KMS-11 (cell line): ENCODE data around the gene ENTPD5.

Experiments
- H2AFZ ChIP-seq: fragments of 200-600 bp; sonication (generic); 2 replicates; pipeline ENCODE4 v1.6.1; 2016; ENCODE audit warnings: antibody characterized with exemption, mixed run types, low read depth
- H3K27ac ChIP-seq: fragments of 200-600 bp; sonication (generic); 2 replicates; pipeline ENCODE4 v1.6.1; 2016; ENCODE audit warnings: mild to moderate bottlenecking, mixed run types
- H3K27me3 ChIP-seq: fragments of 200-600 bp; sonication (generic); 2 replicates; pipeline ENCODE4 v1.6.1; 2017; ENCODE audit warnings: mild to moderate bottlenecking, low read depth, mixed run types, moderate library complexity; ENCODE audit not compliant: insufficient read depth
- H3K36me3 ChIP-seq: fragments of 200-600 bp; sonication (generic); 2 replicates; pipeline ENCODE4 v1.6.1; 2017; ENCODE audit warnings: mild to moderate bottlenecking, mixed run types; ENCODE audit not compliant: insufficient read depth
- H3K4me1 ChIP-seq: fragments of 200-600 bp; sonication (generic); 2 replicates; pipeline ENCODE4 v1.6.1; 2016; ENCODE audit warnings: mild to moderate bottlenecking, low read depth, mixed run types; ENCODE audit not compliant: poor library complexity, severe bottlenecking
- H3K4me2 ChIP-seq: fragments of 200-600 bp; sonication (generic); 2 replicates; pipeline ENCODE4 v1.7.0; 2016; ENCODE audit warnings: mild to moderate bottlenecking, mixed run types
- H3K4me3 ChIP-seq: fragments of 200-600 bp; sonication (generic); IDR thresholded peaks from 2 replicates; pipeline ENCODE4 v1.6.1; 2017; ENCODE audit warnings: low read depth, low read length, mixed read lengths; ENCODE audit not compliant: insufficient read depth
- H3K79me2 ChIP-seq: fragments of 200-600 bp; sonication (generic); 2 replicates; pipeline ENCODE4 v1.6.1; 2016; ENCODE audit warnings: low read depth, mixed run types; ENCODE audit not compliant: insufficient read depth
- H3K9ac ChIP-seq: fragments of 200-600 bp; sonication (generic); 2 replicates; pipeline ENCODE4 v1.6.1; 2016; ENCODE audit warnings: mild to moderate bottlenecking, mixed run types
- H4K20me1 ChIP-seq: fragments of 200-600 bp; sonication (generic); 2 replicates; pipeline ENCODE4 v1.6.1; 2016; ENCODE audit warnings: mild to moderate bottlenecking, mixed run types; ENCODE audit not compliant: insufficient read depth
- TF ChIP-seq, protein P1 (sequence below): fragments of 200-600 bp; sonication (generic); conservative IDR thresholded peaks from 2 replicates; pipeline ENCODE4 v1.6.1; 2017; ENCODE audit warnings: low read depth, mild to moderate bottlenecking, antibody characterized with exemption, low read length, moderate library complexity, mixed read lengths

Gene ENTPD5

DNA sequence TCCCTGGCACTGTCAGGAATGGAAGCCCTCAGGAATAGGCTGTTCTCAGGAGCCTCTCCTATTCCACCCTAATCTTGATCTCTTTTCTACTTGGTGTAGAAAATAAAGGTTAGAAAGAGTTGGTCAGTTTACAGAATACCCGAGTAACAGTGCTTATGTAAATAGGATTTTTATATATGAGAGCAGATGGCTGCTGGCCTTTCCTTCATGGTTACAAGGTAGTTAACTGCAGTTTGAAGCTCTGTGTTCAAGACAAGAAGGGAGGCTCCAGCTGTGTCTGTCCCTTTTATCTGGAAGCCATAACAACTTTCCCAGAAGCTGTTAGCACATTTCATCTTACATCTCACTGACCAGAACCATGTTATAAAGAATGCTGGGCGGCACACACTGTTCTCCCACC, 23.2 kb upstream of the ENTPD5 start:
- no peak overlapping the region for H3K27ac ChIP-seq
- H3K4me1 ChIP-seq = no peaks in the 10 kb centered on the region
- no peak overlapping the region for H3K4me2 ChIP-seq
- no peak overlapping the region for H3K9ac ChIP-seq
- H4K20me1 ChIP-seq = no peaks in the 10 kb centered on the region
- TF ChIP-seq, protein P1, sequence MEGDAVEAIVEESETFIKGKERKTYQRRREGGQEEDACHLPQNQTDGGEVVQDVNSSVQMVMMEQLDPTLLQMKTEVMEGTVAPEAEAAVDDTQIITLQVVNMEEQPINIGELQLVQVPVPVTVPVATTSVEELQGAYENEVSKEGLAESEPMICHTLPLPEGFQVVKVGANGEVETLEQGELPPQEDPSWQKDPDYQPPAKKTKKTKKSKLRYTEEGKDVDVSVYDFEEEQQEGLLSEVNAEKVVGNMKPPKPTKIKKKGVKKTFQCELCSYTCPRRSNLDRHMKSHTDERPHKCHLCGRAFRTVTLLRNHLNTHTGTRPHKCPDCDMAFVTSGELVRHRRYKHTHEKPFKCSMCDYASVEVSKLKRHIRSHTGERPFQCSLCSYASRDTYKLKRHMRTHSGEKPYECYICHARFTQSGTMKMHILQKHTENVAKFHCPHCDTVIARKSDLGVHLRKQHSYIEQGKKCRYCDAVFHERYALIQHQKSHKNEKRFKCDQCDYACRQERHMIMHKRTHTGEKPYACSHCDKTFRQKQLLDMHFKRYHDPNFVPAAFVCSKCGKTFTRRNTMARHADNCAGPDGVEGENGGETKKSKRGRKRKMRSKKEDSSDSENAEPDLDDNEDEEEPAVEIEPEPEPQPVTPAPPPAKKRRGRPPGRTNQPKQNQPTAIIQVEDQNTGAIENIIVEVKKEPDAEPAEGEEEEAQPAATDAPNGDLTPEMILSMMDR = no peak
- H3K79me2 ChIP-seq = no peaks in the 10 kb centered on the region
- H2AFZ ChIP-seq = no peak overlapping the region
- no peaks in the 10 kb centered on the region for H3K36me3 ChIP-seq
- no peak overlapping the region for H3K4me3 ChIP-seq
- H3K27me3 ChIP-seq = no peaks in the 10 kb centered on the region

DNA sequence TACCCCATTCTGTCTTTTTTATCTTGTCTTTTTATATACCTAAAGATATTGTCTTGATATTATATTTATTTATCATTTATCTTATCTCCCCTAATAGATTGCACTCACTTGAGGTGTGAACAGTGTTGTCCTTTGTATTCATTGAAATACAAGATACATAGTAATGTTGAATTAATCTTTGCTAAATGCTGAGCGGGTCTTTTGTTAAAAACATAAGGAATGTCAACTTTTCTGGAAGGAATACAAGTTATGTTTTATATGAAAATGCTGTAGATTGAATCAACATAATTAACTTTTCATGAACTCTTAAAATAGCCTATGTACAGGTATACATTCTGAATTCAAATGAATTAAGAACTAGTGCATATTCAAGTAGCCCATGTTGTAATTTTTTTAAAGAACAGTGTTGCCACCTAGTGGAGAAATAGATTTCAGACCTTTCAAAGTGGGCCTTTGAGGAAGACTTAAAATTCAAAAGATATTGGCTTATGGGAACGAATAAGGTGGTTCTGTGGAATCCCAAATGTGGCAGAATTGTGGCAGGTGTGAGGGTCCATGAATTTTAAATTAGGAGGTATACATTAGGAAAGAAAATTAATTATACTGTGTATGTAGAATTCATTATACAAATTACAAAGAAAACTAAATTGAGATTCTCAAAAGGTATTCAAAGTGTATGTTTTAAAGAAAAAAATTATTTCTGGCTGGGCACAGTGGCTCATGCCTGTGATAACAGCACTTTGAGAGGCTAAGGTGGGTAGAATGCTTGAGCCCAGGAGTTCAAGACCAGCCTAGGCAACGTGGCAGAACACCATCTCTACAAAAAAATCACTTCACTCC, 19.2 kb upstream of the ENTPD5 start:
- H3K27ac ChIP-seq = no peak overlapping the region
- H3K9ac ChIP-seq = no peak overlapping the region
- no peak overlapping the region for H2AFZ ChIP-seq
- H3K4me2 ChIP-seq = no peak overlapping the region
- no peaks in the 10 kb centered on the region for H4K20me1 ChIP-seq
- no peaks in the 10 kb centered on the region for H3K36me3 ChIP-seq
- no peaks in the 10 kb centered on the region for H3K79me2 ChIP-seq
- no peak overlapping the region for H3K4me3 ChIP-seq
- TF ChIP-seq, protein P1 = peak; percentile 68
- H3K27me3 ChIP-seq = no peaks in the 10 kb centered on the region
- no peaks in the 10 kb centered on the region for H3K4me1 ChIP-seq

DNA sequence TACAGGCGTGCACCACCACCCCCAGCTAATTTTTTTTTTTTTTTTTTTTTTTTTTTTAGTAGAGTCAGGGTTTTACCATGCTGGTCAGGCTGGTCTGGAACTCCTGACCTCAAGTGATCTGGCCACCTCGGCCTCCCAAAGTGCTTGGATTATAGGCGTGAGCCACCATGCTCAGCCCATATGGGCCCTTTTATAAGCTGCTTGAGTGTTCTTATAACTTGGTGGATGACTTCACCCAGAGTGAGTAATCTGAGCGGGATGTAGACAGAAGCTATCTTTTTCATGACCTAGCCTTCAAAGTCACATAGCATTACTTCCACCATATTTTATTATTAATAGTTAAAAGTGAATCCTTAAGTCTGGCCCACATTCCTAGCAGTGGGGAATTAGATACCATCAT, 16.5 kb upstream of the ENTPD5 start:
- H3K4me1 ChIP-seq = no peaks in the 10 kb centered on the region
- H3K4me3 ChIP-seq = no peak overlapping the region
- H3K27ac ChIP-seq = no peak overlapping the region
- TF ChIP-seq, protein P1 = no peak
- no peaks in the 10 kb centered on the region for H4K20me1 ChIP-seq
- no peak overlapping the region for H2AFZ ChIP-seq
- no peaks in the 10 kb centered on the region for H3K27me3 ChIP-seq
- no peak overlapping the region for H3K9ac ChIP-seq
- no peak overlapping the region for H3K4me2 ChIP-seq
- H3K79me2 ChIP-seq = no peaks in the 10 kb centered on the region
- H3K36me3 ChIP-seq = no peaks in the 10 kb centered on the region

DNA sequence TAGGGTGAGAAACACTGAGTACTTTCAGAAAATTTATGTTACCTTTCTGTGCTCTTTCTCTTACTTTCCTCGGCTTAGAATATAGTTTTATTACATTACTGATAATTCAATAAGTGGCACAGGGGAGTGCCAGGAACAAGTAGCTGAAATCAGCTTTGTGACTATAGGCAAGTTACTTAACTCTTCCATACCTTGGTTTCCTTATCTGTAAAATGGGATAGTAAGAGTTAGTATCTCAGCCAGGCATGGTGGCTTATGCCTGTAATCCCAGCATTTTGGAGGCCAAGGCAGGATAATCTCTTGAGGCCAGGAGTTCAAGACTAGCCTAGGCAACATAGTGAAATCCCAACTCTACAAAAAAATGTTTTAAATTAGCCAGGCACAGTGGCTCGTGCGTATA, 15.5 kb upstream of the ENTPD5 start:
- no peaks in the 10 kb centered on the region for H3K36me3 ChIP-seq
- no peak overlapping the region for H3K9ac ChIP-seq
- no peak overlapping the region for H2AFZ ChIP-seq
- H3K27me3 ChIP-seq = no peaks in the 10 kb centered on the region
- H3K27ac ChIP-seq = no peak overlapping the region
- H3K4me2 ChIP-seq = no peak overlapping the region
- no peaks in the 10 kb centered on the region for H3K4me1 ChIP-seq
- no peaks in the 10 kb centered on the region for H3K79me2 ChIP-seq
- no peaks in the 10 kb centered on the region for H4K20me1 ChIP-seq
- no peak overlapping the region for H3K4me3 ChIP-seq
- TF ChIP-seq, protein P1 = no peak
